LNCaP clone FGC (cell line): ENCODE results near the gene SERGEF.

Experiments
- DNase-seq: peaks from one replicate; pipeline ENCODE4 v3.0.0-alpha.2; 2011; ENCODE audit warnings: low read depth
- H3K4me3 ChIP-seq: 2 replicates; pipeline ENCODE4 v1.5.1; 2011; ENCODE audit warnings: mild to moderate bottlenecking, low read depth, low read length, control low read depth
- TF ChIP-seq, protein P1 (sequence below): IDR thresholded peaks from 2 replicates; pipeline ENCODE4 v1.5.1; 2012; ENCODE audit warnings: mild to moderate bottlenecking; ENCODE audit not compliant: control insufficient read depth, insufficient read depth; ENCODE audit errors: extremely low read depth

The SERGEF gene

DNA sequence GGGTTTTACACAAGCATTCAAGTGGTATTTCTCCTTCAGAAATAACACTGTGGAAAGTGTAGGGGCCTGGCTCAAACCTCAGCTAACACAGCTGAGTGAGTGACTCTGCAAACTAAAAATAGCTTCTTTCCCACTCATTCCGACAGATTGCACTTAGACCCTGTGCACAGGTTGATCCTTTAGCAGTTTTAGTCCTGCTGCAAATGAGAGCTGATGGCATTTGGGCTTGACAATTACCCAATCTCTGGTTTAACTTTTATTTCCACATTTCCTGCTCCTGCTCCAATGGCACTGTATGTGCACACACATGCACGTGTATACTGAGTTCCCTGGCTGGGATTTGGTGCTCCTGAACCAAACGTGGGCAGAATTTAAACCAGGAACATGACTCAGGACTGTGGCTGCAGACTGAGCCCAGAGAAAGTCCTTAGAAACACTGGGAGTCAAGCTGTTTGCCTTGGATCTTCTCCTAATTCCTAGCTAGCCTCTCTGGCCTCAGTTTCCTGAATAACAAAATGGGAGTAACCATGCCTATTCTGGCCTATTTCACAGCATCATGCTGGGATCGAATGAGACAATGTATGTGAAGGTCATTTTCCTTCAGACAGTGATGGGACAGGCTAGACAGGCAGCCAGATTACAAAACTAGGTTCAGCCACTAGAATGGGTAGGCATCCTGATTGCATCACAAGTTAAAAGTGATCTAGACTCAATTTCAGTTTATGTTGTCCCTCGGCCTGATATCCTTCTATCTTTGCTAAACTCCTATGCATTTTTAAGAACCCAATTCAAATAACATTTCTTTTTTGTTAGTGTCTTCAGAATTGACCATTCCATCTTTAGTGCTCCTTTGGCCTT lies 58.2 kb downstream of the SERGEF start:
- DNase-seq = no peak
- TF ChIP-seq, protein P1, sequence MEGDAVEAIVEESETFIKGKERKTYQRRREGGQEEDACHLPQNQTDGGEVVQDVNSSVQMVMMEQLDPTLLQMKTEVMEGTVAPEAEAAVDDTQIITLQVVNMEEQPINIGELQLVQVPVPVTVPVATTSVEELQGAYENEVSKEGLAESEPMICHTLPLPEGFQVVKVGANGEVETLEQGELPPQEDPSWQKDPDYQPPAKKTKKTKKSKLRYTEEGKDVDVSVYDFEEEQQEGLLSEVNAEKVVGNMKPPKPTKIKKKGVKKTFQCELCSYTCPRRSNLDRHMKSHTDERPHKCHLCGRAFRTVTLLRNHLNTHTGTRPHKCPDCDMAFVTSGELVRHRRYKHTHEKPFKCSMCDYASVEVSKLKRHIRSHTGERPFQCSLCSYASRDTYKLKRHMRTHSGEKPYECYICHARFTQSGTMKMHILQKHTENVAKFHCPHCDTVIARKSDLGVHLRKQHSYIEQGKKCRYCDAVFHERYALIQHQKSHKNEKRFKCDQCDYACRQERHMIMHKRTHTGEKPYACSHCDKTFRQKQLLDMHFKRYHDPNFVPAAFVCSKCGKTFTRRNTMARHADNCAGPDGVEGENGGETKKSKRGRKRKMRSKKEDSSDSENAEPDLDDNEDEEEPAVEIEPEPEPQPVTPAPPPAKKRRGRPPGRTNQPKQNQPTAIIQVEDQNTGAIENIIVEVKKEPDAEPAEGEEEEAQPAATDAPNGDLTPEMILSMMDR = no peak
- H3K4me3 ChIP-seq = no peak overlapping the region

DNA sequence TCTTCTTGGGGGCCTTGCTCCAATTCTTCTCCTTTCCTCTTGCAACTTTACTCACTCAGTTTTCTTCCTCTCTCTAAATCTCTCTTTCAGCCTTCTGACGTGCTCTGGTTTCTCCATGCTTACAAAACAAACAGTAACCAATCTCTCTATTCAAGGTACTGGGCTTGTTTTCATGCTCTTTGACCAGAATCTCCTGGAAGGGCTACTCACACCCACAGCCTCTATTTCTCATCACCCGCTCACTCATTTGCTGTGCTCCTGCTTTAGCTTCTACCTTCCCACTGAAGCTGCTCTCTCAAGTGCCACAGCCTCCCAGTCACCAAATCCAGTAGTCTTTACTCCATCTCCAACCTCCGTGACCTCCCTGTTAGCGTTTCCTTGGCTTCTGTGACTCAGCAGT lies 60.4 kb downstream of the SERGEF start:
- DNase-seq = no peak
- no peak overlapping the region for H3K4me3 ChIP-seq
- TF ChIP-seq, protein P1 = no peak

DNA sequence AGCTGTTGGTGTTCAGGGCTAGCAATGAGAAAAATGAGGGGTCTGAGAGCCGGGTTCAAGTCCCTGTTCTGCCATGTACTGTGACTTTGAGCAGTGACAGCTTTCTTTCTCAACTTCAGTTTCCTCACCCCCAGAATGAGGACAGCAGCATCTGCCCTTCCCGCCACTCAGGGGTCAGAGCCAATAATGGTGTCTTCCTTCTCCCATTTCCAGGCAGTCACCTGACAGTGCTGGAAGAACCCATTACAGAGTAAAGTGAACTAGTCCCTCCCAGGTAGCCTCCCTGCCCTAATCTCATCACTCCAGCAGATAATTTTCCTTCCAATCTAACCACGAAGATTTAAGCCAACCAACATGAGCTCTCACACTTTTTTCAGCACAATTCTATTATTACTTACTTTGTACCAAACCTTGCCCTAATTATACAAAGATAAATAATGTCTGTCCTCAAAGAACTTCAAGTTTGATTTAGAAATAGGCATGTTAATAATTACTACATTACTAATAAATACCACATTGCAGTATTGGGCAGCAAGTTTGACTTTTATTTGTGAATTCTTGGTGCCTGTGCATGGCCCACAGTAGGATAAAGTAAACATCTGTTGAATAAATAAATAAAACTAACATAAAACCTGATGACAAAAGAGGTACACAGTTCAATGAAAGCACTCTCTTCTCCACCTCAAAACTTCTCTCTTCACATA lies 61.0 kb downstream of the SERGEF start:
- TF ChIP-seq, protein P1 = no peak
- H3K4me3 ChIP-seq = no peak overlapping the region
- DNase-seq = no peak

DNA sequence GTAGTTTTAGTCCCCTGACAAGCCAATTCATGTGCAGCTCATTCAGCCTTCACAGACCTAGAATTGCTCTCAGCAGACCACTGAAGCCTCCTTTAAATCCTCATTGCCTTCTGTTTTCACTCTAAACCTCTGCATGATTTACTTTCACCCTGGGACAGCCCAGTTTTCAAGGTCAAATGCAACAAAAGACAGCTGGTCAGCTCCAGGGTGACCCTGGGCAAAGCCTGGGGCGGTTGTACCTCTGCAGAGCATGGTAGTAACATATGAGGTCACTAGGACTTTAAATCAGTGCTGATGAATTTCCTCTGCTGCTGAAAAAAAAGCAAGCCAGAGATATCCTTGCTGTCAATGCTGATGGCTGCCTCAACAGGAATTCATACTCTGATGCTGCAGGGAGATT lies 62.2 kb downstream of the SERGEF start:
- H3K4me3 ChIP-seq = no peak overlapping the region
- TF ChIP-seq, protein P1 = no peak
- DNase-seq = no peak

GRCh38 chr11:17948296-17948695 lies 64.6 kb downstream of the SERGEF start:
- TF ChIP-seq, protein P1 = no peak
- H3K4me3 ChIP-seq = no peak overlapping the region

DNA sequence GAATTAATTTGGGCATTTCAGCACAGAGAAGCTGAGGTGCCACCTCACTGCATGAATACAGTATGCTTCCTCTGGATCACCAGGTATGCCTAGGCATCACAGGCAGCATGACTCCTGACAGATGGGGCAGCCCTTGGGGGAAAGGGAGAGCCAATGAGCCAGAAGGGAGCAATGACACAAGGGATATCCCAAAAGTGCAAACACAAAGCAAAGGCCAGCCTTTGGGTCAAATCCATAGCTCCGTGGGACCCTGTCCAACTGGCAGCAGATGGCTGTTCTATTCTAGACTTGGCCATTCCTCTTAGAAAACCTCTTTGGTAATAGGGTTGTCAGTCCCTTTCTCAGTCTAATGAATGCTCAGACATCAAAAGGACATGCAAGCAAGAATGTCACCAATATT lies 73.3 kb downstream of the SERGEF start:
- no peak overlapping the region for H3K4me3 ChIP-seq
- TF ChIP-seq, protein P1 = no peak
- no peak for DNase-seq

More at GRCh38 chr11:17948296-17948695, 64.6 kb downstream of the SERGEF start:
- DNase-seq = no peak
